NT2/D1 (cell line): ENCODE measurements around the gene WDHD1.

Experiments used
- SUZ12 ChIP-seq: IDR thresholded peaks from 2 replicates; pipeline ENCODE4 v1.6.1; 2011; ENCODE audit not compliant: insufficient read length, insufficient read depth; ENCODE audit errors: extremely low read depth
- YY1 ChIP-seq: IDR thresholded peaks from 2 replicates; pipeline ENCODE4 v1.6.1; 2011; ENCODE audit not compliant: insufficient read length, insufficient read depth
- ZNF274 ChIP-seq: IDR thresholded peaks from 2 replicates; pipeline ENCODE4 v1.6.1; 2011; ENCODE audit warnings: mild to moderate bottlenecking, low read depth, low read length

- no peak for TF ChIP-seq YY1
- TF ChIP-seq ZNF274 = no peak
- no peak for TF ChIP-seq SUZ12
Measured at GRCh38 chr14:54931101-54931500, 95.8 kb downstream of the WDHD1 start.
